Spleen (tissue), 7 donors: ENCODE data around the gene EXOC6B.

Source experiments
- CTCF ChIP-seq, 11 experiments: fragments of 200-600 bp in 7 of 11; fragments of 450-650 bp in 4 of 11; sonication (generic) in 4 of 11; IDR thresholded peaks in 8 of 11; conservative IDR thresholded peaks in 3 of 11; 1 replicate in 7 of 11; 2 replicates in 4 of 11; pipeline versions ENCODE4 v1.4.0 to v1.8.0; 2016 to 2021; ENCODE audit warnings: antibody characterized with exemption in 11 of 11, inconsistent platforms in 4 of 11, mild to moderate bottlenecking in 1 of 11
- POLR2A ChIP-seq, 3 donors: fragments of 450-650 bp; IDR thresholded peaks; one replicate each; pipeline ENCODE4 v1.5.1; 2017; ENCODE audit warnings: antibody characterized with exemption in 3 of 3, mild to moderate bottlenecking in 1 of 3
- POLR2AphosphoS5 ChIP-seq, 3 donors: sonication (generic); formaldehyde crosslinking; IDR thresholded peaks; one replicate each; pipeline ENCODE4 v1.5.1; 2017; ENCODE audit warnings: antibody characterized with exemption in 3 of 3
- donor health status: DM: no; HTN: no; CAD: no; lungs with moderate emphysema.
- donor health status: DM: no; HTN: no; CAD: no.
- donor health status: DM: no; HTN: no; CAD: no.

DNA sequence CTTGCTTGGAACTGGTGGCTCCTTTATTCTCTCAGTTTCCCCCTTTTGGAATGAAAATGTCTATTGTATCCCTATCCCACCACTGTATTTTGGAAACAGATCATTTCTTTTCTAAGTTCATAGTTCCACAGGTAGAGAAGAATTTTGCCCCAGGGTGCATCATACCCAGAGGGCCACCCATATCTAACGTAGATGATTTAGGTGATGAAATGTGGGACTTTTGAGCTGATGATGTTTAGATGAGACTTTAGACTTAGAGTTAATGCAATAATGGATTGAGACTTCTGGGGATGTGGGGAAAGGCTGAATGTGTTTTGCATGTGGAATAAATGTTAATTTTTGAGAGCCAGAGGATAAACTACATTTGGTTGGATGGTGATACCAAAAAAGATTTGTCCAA is 570.3 kb downstream of the EXOC6B start:
- no peak for TF ChIP-seq CTCF (IDR thresholded peaks at IDR 0.05 in 8 of 11, conservative IDR thresholded peaks at IDR 0.05 in 3 of 11)
- TF ChIP-seq POLR2A (IDR thresholded peaks at IDR 0.05): no peak
- TF ChIP-seq POLR2AphosphoS5 (IDR thresholded peaks at IDR 0.05): no peak
